Heart right ventricle (tissue), 16 donors: Measurements from ENCODE around the gene CRELD2. TPM values are rescaled to one million over a fixed set of nuclear protein-coding genes. Genes with fewer than 3 reads are reported as not detected.

ENCODE experiments used
- ATAC-seq, 8 donors: fragments of 200-7000 bp; cut with Tn5 transposase; one replicate each; pipeline ENCODE4 v1.9.1; 2020; ENCODE audit warnings: mild to moderate bottlenecking in 8 of 8, moderate library complexity in 8 of 8, moderate number of reproducible peaks in 1 of 8
- DNase-seq, 2 donors: peaks; one replicate each; pipeline ENCODE4 v3.0.0-alpha.2; 2020
- H3K27ac ChIP-seq, 10 donors: fragments of 200-600 bp; sonication (generic) in 2 of 10; one replicate each; pipeline versions ENCODE4 v1.5.0 to v1.8.0; 2020 to 2022; ENCODE audit warnings: mild to moderate bottlenecking in 3 of 10
- H3K27me3 ChIP-seq, 7 donors: fragments of 200-600 bp; one replicate each; pipeline ENCODE4 v1.8.0; 2021 to 2022; ENCODE audit warnings: mild to moderate bottlenecking in 2 of 7
- H3K36me3 ChIP-seq, 9 donors: fragments of 200-600 bp; sonication (generic) in 1 of 9; one replicate each; pipeline versions ENCODE4 v1.5.0 to v1.8.0; 2020 to 2022; ENCODE audit warnings: mild to moderate bottlenecking in 2 of 9
- H3K4me1 ChIP-seq, 9 donors: fragments of 200-600 bp; sonication (generic) in 1 of 9; one replicate each; pipeline versions ENCODE4 v1.5.0 to v1.8.0; 2020 to 2022; ENCODE audit warnings: mild to moderate bottlenecking in 4 of 9
- H3K4me3 ChIP-seq, 10 donors: fragments of 200-600 bp; sonication (generic) in 2 of 10; one replicate each; pipeline versions ENCODE4 v1.5.0 to v1.8.0; 2020 to 2022; ENCODE audit warnings: mild to moderate bottlenecking in 7 of 10, moderate library complexity in 2 of 10
- H3K9me3 ChIP-seq, 11 donors: fragments of 200-600 bp in 10 of 11; sonication (generic) in 2 of 11; one replicate each; pipeline versions ENCODE4 v1.5.0 to v1.8.0; 2013 to 2022; ENCODE audit warnings: mild to moderate bottlenecking in 2 of 11, control low read depth in 1 of 11, moderate library complexity in 1 of 11
- WGBS, 2 donors: extraction: QIAGEN DNeasy Blood & Tissue Kit; methylation state at CpG; one replicate each; pipeline ENCODE4 v1.1.7; 2013; ENCODE audit warnings: inconsistent platforms in 1 of 2; 5-methylcytosine and 5-hydroxymethylcytosine counted together
- intact Hi-C, 10 donors: fragments of 100-400 bp; cut with DNase I; formaldehyde crosslinking; loops; one replicate each; pipeline versions ENCODE4 v1.11.1 to v1.14.2; 2022
- polyA plus RNA-seq, 2 donors: library from polyadenylated mRNA; stranded (reverse); fragments of 200-250 nt; gene quantifications; one replicate each; pipeline ENCODE4 v1.2.3, GENCODE V29; 2013
- total RNA-seq, 10 donors: library from RNA; stranded (reverse); fragmentation: NEBNext Ultra II Directional in 3 of 10; extraction: Animal tissue kit (Norgen Biotek cat#: 25700) in 3 of 10; gene quantifications; one replicate each; pipeline versions ENCODE4 v1.2.1 to v1.2.4, GENCODE V29; 2021 to 2023
- TF ChIP-seq, protein P1 (sequence below), 9 donors: fragments of 200-600 bp; sonication (generic) in 2 of 9; IDR thresholded peaks; one replicate each; pipeline versions ENCODE4 v1.5.0 to v1.8.0; 2021 to 2022; ENCODE audit warnings: antibody characterized with exemption in 9 of 9, mild to moderate bottlenecking in 5 of 9, moderate library complexity in 1 of 9
- donor health status: Arrhythmogenic right ventricular cardiomyopathy.
- donor health status: ischemic (EF 13 %, LVEDD 7.1; RV severe dilation, severe dysfunction).
- donor health status: healthy with polysubstance abuse.
- donor health status: DM: no; HTN: yes; CAD: no.
- donor health status: DM: no; HTN: no; CAD: no.
- donor health status: ischemic (EF 25% LVEDD 6.9; RV normal size, moderate dysfunction).
- donor health status: ischemic (EF 25% LVEDD 5.7; RV mildly dilated, moderate dysfunction).
- donor health status: healthy.
- donor health status: DM: yes; HTN: yes; CAD: no.
- donor health status: Ischemic cardiomyopathy.
- donor health status: ischemic (EF 35%, LVEDD 5.7; RV mildly dilated, moderate dysfunction).
- donor health status: nonischemic (EF 11% LVEDD 7.7; RV severe dilation, severe dysfunction).
- donor health status: DM: yes; HTN: yes; CAD: no.
- donor health status: PGD.
- donor health status: ischemic (EF 29% LVEDD 5.4; RV normal size, mild dysfunction).
- donor health status: nonischemic (EF 23%, LVEDD 6.1; RV moderate dilation, normal function).

Gene CRELD2
- total and polyA plus RNA-seq, 12 donors = 11.0 to 90.0 (median 19.2) TPM

DNA sequence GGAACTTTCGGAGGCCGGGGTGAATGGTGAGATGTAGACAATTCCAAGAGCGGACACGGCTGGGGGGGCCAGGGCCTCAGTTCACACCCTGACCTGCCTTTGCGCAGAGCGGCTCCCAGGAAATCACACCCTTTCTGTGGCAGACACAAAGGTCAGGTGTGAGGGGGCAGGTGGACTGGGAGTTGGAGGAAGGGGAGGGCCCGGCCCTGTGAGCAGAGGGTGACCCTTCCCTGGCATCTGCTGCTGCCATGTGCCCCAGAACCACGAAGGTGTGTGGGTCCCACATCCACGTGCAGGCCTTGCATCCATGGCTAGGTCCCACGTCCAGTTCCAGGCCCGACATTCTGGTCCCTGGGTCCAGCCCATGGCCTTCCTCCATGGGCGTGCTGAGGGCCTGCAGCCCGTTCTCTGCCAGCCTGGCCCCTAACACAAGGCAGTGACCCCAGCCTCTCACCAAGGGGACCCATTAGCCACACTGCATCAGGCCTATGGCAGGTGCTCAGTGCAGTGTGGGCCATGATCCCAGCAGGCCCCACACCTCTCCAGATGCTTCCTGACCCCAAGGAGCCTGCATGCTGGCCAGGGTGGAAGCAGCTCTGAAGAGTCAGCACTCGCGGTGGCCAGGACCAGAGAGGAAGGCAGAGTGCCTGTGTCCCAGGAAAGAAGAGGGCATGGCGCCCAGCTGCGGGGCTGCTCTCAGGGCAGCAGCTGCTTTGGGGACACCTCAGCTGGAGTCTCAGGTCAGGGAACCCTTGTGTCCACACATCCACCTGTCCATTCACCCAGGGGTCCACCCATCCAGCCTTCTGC, 23.3 kb downstream of the CRELD2 start:
- H3K27me3 ChIP-seq = no peaks in the 10 kb centered on the region
- no peak overlapping the region for H3K4me3 ChIP-seq
- TF ChIP-seq, protein P1, sequence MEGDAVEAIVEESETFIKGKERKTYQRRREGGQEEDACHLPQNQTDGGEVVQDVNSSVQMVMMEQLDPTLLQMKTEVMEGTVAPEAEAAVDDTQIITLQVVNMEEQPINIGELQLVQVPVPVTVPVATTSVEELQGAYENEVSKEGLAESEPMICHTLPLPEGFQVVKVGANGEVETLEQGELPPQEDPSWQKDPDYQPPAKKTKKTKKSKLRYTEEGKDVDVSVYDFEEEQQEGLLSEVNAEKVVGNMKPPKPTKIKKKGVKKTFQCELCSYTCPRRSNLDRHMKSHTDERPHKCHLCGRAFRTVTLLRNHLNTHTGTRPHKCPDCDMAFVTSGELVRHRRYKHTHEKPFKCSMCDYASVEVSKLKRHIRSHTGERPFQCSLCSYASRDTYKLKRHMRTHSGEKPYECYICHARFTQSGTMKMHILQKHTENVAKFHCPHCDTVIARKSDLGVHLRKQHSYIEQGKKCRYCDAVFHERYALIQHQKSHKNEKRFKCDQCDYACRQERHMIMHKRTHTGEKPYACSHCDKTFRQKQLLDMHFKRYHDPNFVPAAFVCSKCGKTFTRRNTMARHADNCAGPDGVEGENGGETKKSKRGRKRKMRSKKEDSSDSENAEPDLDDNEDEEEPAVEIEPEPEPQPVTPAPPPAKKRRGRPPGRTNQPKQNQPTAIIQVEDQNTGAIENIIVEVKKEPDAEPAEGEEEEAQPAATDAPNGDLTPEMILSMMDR (IDR thresholded peaks at IDR 0.05) = no peak
- 86 to 89% methylated on average over 17 of the region's 17 CpGs for WGBS, 2 donors
- no peaks in the 10 kb centered on the region for H3K9me3 ChIP-seq
- no peak for ATAC-seq
- no peaks in the 10 kb centered on the region for H3K36me3 ChIP-seq
- intact Hi-C loops = no loop called here
- H3K27ac ChIP-seq = no peak overlapping the region
- DNase-seq = no peak
- peaks cover 17 to 33% (median 23%) of the 10 kb centered on the region in 9 donors for H3K4me1 ChIP-seq

DNA sequence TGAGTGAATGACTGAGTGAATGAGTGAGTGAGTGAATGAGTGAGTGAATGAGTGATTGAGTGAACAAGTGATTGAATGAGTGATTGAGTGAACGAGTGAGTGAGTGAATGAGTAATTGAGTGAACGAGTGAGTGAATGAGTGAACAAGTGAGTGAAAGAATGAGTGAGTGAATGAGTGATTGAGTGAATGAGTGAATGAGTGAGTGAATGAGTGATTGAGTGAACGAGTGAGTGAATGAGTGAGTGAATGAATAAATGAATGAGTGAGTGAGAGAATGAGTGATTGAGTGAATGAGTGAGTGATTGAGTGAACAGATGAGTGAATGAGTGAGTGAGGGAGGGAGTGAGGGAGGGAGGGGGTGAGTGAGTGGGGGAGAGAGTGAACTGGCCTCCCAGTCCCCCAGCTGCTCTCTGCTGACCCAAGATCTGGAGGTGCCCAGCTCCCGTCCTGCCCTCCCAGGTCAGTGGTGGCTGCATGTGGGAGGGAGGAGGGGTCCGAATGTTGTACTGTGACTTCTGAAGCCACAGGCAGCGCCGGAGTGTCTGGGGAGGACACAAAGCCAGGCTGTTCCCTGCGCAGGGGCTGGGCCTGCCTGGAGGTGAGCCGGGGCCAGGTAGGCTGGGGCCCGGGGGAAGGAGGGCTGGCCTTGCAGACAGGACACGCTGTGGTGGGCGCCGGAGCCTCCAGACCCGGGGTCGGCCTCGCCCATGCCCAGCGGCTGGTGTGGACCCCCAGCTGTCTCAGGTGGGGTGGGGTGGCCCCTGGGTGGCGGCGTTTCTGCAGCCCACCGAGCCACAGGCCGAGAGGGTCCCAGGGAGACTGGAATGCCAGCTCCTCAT, 24.4 kb downstream of the CRELD2 start:
- Histone ChIP-seq H3K9me3 (no peaks in the 10 kb centered on the region), H3K27me3 (no peaks in the 10 kb centered on the region), H3K4me1 (peaks cover 7 to 23% (median 13%) of the 10 kb centered on the region in 9 donors), H3K4me3 (no peak overlapping the region), H3K36me3 (no peaks in the 10 kb centered on the region), H3K27ac (no peak overlapping the region)
- DNase-seq = no peak
- TF ChIP-seq, protein P1 (IDR thresholded peaks at IDR 0.05) = no peak
- intact Hi-C loops = no loop called here
- no peak for ATAC-seq
- WGBS, 2 donors = 94 to 95% methylated on average over 19 to 21 of the region's 21 CpGs

DNA sequence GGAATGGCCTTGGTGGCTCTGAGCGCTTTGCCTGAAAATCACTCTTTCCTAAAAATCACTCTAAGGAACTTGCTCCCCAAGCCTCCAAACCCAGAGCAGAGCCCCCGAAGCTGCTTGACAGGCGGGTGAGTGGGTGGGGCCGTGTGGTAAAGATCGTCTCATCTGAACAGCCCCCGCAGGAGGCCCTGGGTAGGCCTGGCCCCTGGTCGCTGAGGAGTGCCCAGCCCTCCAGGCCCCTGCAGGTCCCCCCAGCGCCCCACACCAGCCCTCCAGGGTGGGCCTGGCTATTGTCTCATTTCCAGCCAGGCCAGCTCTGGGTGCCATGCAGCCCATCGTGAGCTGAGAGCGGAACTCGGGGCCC, 25.0 kb downstream of the CRELD2 start:
- Histone ChIP-seq H3K4me1 (peaks cover 2 to 17% (median 7%) of the 10 kb centered on the region in 9 donors), H3K27ac (no peak overlapping the region), H3K9me3 (no peaks in the 10 kb centered on the region), H3K4me3 (no peak overlapping the region), H3K36me3 (no peaks in the 10 kb centered on the region), H3K27me3 (no peaks in the 10 kb centered on the region)
- no peak for DNase-seq
- WGBS, 2 donors = 91 to 93% methylated on average over 11 of the region's 11 CpGs
- ATAC-seq = no peak
- TF ChIP-seq, protein P1 (IDR thresholded peaks at IDR 0.05) = no peak
- intact Hi-C loops = no loop called here

DNA sequence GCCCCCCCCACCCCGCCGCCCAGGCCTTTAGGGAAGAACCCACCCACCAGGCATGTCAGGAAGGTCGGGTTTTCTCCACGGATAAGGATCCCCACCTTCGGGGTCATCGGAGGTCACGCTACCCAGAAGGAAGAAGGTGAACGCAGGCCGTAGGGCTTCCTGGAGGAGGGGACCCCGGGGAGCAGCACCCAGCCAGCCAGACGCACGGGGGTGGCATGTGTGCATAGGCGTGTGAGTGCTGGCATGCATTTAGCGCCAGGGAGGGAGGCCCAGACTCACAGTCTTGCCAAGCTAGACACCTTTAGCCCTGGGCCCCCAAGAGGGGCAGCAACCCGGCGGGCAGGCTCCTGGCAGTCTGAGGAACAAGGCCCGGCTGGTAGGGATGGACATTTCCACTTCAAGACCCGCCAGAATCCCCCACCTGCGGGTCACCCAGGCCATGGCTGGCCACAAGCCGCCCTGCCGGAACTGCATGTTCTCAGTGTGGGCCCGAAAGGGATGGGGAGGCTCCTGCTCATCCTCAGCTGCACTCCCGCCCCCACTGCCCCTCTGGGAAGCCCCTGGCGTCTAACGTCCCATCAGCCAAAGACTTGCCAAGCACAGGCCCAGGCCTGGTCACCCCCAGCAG, 25.5 kb downstream of the CRELD2 start:
- H3K27me3 ChIP-seq = no peaks in the 10 kb centered on the region
- DNase-seq (no peak), ATAC-seq (no peak)
- H3K4me3 ChIP-seq = peak overlapping the region in 1 of 10 donors; percentile 24
- TF ChIP-seq, protein P1 (IDR thresholded peaks at IDR 0.05) = no peak
- 87 to 90% methylated on average over 25 of the region's 25 CpGs for WGBS, 2 donors
- no peaks in the 10 kb centered on the region for H3K9me3 ChIP-seq
- H3K27ac ChIP-seq = peak overlapping the region in 2 of 10 donors; percentile 2 to 65
- H3K36me3 ChIP-seq = no peaks in the 10 kb centered on the region
- peaks cover 0 to 14% (median 7%) of the 10 kb centered on the region in 9 donors for H3K4me1 ChIP-seq
- intact Hi-C loops = no loop called here
